Measurements from ENCODE around the gene NF1.

Gene NF1

GRCh38 chr17:31211352-31212012 is 116.7 kb downstream of the NF1 start:
- DNase-seq (ENCODE audit: low read depth), result no peak
- TF ChIP-seq CTCF (IDR thresholded peaks at IDR 0.05; ENCODE audit: control insufficient read depth, extremely low read depth, insufficient read depth), result no peak
- H3K4me3 ChIP-seq (ENCODE audit: low read depth, low read length), result no peak overlapping the region

GRCh38 chr17:31216031-31216751 is 121.4 kb downstream of the NF1 start:
- H3K4me3 ChIP-seq (ENCODE audit: low read depth, low read length), result no peak overlapping the region
- no peak for DNase-seq (ENCODE audit: low read depth)
- TF ChIP-seq CTCF (IDR thresholded peaks at IDR 0.05; ENCODE audit: control insufficient read depth, extremely low read depth, insufficient read depth), result peak; percentile 52

GRCh38 chr17:31224366-31224765 is 129.6 kb downstream of the NF1 start:
- TF ChIP-seq CTCF (IDR thresholded peaks at IDR 0.05; ENCODE audit: control insufficient read depth, extremely low read depth, insufficient read depth), result no peak
- DNase-seq (ENCODE audit: low read depth), result no peak

GRCh38 chr17:31225831-31226230 is 131.1 kb downstream of the NF1 start:
- no peak overlapping the region for H3K4me3 ChIP-seq (ENCODE audit: low read depth, low read length)
- no peak for TF ChIP-seq CTCF (IDR thresholded peaks at IDR 0.05; ENCODE audit: control insufficient read depth, extremely low read depth, insufficient read depth)
- no peak for DNase-seq (ENCODE audit: low read depth)

More at GRCh38 chr17:31224366-31224765, 129.6 kb downstream of the NF1 start:
- H3K4me3 ChIP-seq (ENCODE audit: low read depth, low read length), result no peak overlapping the region

- no peak for DNase-seq (ENCODE audit: low read depth)
- no peak overlapping the region for H3K4me3 ChIP-seq (ENCODE audit: low read depth, low read length)
- no peak for TF ChIP-seq CTCF (IDR thresholded peaks at IDR 0.05; ENCODE audit: control insufficient read depth, extremely low read depth, insufficient read depth)
Measured at GRCh38 chr17:31226373-31226772, 131.6 kb downstream of the NF1 start.

GRCh38 chr17:31226950-31227349 is 132.2 kb downstream of the NF1 start:
- no peak for DNase-seq (ENCODE audit: low read depth)
- H3K4me3 ChIP-seq (ENCODE audit: low read depth, low read length), result no peak overlapping the region
- no peak for TF ChIP-seq CTCF (IDR thresholded peaks at IDR 0.05; ENCODE audit: control insufficient read depth, extremely low read depth, insufficient read depth)

All from LNCaP clone FGC (cell line).